ENCODE measurements around the gene BRD3. TPM values are rescaled to one million over a fixed set of nuclear protein-coding genes. Genes with fewer than 3 reads are reported as not detected.

BRD3 gene
- polyA plus RNA-seq, 5 donors = 30.4 to 44.1 (median 33.8) TPM

DNA sequence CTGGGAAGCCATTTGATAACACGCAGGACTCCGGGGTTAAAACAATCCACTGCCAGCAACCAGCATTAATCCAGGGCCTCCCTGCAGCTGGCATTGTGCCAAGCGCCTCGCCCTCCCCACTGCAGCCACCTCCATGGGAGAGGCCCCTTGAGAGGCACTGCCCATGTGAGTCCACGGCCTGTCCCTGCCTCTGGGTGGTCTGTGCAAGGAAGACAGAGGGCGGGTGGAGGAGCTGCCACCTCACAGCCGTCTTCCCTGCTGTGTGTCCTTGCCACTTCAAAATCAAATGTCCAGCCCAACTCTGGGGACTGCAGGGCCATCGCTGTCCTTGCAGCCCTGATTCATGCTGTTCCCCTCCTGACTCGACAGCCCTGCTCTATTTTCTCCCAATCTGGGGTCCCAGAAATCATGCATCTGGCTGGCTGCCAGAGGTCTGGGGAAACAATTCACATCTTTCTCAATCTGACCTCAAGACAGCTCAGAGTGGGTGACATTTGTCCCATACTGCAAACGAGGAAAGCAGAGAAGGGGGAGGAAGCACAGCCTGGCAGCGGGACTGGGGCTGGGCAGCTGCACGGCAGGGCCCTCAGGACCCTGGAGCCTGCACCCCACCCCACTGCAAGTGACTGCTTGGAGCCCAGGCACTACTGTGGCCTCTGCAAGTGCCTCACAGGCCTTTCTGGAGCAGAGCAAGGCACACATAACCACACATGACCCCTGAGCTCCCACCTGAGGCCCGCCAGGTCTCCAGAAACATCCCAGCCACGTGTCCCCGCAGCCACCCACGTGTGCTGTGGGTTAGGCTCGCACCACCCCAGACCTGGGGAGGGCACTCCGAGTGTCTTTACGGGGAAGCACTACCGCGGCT is 26.8 kb downstream of the BRD3 start:
- no peak for DNase-seq

GRCh38 chr9:134040176-134040565 is 27.7 kb downstream of the BRD3 start:
- DNase-seq = no peak

DNA sequence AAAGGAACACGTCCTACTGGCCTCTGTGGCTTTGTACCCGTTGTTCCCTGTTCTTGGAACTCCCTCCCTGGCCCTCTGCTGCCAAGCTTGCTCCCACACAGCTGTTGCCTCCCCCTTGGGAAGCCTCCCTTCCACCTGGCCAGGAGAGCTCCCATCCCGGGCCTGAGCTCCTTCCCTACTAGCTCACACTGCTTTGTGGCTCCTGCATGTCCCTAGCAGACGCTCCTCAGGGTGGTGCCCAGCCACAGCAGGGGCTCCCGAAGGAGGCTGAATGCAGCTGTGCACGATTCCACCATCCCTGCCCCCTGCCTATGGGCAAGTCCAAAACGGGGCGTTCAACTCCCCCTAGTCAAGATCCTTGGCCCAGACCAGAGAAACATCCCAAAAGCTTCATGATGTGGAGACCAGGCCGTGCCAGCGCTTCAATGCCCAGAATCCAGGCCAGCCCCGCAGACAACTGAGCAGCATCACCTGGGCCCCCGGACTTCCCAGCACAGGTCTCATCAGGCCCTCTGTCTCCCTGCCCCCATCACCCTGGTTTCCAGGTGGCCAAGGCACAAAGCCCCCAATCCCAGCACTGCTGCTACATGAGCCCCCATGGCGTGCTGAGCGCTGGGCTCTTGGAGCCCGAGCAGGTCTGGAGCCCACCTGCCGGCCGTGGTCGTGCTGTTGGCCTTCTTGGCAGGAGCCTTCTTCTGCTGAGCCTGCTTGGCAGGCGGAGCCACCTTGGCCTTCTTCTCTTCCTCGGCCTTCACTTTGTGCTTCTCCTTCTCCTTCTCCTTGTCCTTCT is 28.2 kb downstream of the BRD3 start:
- no peak for DNase-seq

DNA sequence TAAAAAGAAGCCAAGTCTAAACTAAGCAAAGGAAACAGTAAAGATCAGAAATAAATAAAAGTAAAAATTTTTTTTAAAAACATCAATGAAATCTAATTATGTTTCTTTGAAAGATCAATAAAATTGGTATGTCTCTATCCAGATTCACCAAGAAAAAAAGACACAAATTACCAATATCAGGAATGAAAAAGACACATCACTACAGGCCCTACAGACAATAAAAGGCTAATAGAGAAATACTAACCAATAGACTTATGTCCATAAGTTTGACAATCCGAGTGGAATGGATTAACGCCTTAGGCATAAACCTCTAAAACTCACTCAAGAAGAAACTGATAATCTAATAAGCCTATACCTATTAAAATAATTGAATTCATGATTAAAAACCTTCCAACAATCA is 30.2 kb downstream of the BRD3 start:
- no peak for DNase-seq

GRCh38 chr9:134036130-134036529 is 31.7 kb downstream of the BRD3 start:
- no peak for DNase-seq

GRCh38 chr9:134035041-134036039 is 32.5 kb downstream of the BRD3 start:
- DNase-seq = no peak

DNA sequence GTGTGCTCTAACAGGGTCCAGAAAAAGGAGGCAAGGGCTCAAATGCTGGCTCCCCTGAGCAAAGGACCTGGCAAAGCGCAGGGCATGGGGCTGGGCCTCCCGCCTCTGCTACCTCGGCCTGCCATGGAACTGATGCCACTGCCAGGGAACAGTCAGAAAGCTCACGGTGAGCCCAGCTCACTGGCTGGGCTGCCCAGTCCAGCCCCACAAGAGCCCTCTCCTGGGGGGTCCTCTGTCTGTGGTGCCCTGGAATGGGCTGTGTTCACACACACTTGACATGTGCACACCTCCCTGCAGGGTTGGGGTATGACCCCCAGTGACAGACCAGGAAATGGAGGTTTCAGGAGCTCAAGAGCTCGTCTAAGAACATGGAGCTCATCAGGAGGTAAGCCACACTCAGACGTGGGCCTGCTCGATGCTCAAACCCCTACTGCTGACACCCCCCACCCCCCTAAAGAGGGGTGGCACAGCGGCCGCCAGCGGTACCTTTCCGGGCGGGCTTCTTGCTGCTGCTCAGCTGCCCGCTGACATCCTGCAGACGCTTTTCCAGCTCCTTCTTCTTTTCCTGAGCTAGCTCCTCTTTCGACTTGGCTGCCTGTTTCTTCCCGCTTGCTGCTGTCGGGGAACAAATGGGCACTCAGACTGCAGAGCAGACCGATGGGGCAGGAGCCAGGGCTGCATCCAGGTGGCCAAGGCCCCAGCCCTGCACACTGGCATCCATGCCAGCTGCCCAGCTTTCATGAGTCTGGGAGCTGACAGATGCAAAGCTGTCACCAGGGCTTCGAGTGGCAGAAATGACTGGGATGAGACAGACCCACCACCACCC is 33.4 kb downstream of the BRD3 start:
- no peak for DNase-seq

DNA sequence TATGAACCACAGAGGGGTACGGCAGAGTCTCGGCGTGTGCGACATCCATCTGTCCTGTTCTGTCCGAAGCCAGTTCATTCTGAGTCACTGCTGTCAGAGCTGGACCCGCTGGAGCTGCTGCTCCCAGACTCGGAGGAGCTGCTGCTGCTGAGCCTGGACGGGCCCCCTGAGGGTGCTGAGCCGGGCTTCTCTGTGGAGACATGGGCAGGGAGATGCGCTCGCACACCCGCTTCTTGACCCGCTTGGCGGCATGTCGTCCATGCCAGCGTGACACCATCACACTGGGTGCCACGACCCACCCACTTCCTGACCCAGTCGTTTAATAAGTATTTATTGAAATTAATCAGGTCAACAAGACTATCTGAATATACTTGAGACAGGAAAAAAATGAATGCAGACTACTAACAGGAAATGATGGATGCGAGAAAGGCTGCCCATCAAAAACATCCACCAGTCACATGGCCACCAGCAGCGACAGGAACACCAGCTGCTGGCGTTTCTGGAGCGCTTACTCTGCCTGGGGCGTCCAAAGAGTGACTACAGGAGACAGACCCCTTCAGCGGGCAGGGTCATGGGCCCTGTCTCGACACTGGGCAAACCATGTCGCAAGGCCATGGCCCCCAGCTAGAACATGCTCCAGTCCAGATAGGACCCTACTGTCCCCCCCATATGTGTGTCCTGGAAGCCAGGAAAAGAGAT is 34.2 kb downstream of the BRD3 start:
- no peak for DNase-seq

- no peak for DNase-seq
These were observed 35.2 kb downstream of the BRD3 start for GRCh38 chr9:134032456-134033222.

GRCh38 chr9:134031783-134032182 is 36.0 kb downstream of the BRD3 start:
- DNase-seq = no peak

DNA sequence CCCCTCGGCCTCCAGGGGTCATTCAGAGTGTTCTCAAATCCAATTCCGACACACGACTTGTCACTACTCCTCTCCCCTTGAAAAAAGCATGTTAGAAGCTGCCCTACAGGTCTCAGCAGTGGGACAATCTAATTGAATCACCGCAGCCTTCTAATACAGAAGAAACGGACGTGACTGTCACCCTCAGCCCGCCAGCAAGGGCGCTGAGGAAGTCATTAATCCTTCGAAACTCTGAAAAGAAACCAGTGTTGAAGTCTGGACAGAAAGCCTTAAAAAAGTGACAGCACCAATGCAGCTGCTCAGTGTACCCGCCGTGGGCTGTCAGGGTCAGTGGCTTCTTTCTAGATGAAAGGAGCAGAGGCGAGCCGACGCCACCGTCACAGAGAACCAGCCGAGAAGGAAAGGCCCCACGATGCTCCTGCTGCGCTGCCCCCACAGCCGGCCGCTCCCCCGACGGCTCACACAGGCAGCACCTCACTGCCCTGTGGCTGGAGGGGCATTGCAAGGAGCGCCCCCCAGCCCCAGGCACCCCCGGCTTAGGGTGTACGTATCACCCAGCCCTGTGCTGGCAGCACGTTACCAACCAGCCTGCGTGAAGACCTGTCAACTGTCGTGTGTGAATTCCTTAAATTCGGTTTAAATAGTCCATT is 36.9 kb downstream of the BRD3 start:
- DNase-seq = no peak

- no peak for DNase-seq
These were observed 38.3 kb downstream of the BRD3 start for GRCh38 chr9:134029248-134030226.

GRCh38 chr9:134028575-134029247 is 39.1 kb downstream of the BRD3 start:
- no peak for DNase-seq

- DNase-seq = no peak
These were observed 39.8 kb downstream of the BRD3 start for GRCh38 chr9:134028076-134028475.

GRCh38 chr9:134027561-134027960 is 40.3 kb downstream of the BRD3 start:
- no peak for DNase-seq

DNA sequence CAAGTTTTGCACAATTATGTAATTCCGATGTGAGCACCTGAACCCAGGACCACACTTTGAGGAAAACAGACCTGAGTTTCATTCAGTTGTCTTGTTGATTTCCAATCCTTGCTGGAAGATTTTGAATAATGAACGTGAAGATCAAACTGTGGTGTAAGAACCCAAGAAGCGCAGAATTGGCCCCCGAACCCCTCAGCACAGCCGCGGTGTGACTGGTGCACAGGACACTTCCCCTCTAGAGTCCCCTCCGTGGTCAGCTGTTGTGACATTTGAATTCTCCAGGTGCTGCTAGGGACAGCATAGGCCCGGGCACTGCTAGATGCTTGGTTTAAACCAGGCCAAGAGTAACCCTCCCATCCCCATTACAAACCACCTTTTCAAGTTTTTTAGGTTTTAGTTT is 40.8 kb downstream of the BRD3 start:
- no peak for DNase-seq

- no peak for DNase-seq
These were observed 41.2 kb downstream of the BRD3 start for GRCh38 chr9:134026581-134026980.

Data from right lung (tissue), 5 donors.